Activated naive CD8-positive, alpha-beta T cell treated with anti-CD3 and anti-CD28 coated beads, Interleukin-2, amount 10 ng/mL, durations not matched to agents 7 days and 5 days (primary cell): ENCODE measurements around the gene EOLA1. TPM values are rescaled to one million over a fixed set of nuclear protein-coding genes. Genes with fewer than 3 reads are reported as not detected.

ENCODE experiments used
- total RNA-seq, 2 experiments: library from RNA; stranded (reverse); gene quantifications; one replicate each; pipeline ENCODE4 v1.2.3, GENCODE V29; 2021

The EOLA1 gene
- total RNA-seq, 2 experiments from 2014 or later = 25.7 to 30.1 TPM

Other genes starting within 250 kb of the EOLA1 start
- gene IDS, start 35.7 kb upstream of the EOLA1 start, total RNA-seq = 100 to 1,000 TPM; 108 to 109 TPM
- gene HSFX3, start 8.9 kb downstream of the EOLA1 start, total RNA-seq = not detected
- gene MAGEA9B, start 46.4 kb downstream of the EOLA1 start, total RNA-seq = not detected
- under 1 TPM in 1 of 2 experiments, not detected in 1; 0.28 TPM for gene HSFX2, start 54.3 kb downstream of the EOLA1 start, total RNA-seq
- 10 to 100 TPM; 23.6 to 28.7 TPM for gene TMEM185A, start 90.8 kb downstream of the EOLA1 start, total RNA-seq
- gene MAGEA11, start 171.0 kb downstream of the EOLA1 start, total RNA-seq = not detected
- gene HSFX1, start 233.1 kb downstream of the EOLA1 start, total RNA-seq = 1 to 10 TPM in 1 of 2 experiments, under 1 TPM in 1; 0.86 to 1.4 TPM
- gene MAGEA9, start 240.9 kb downstream of the EOLA1 start, total RNA-seq = not detected